Amniotic epithelial cell (primary cell): ENCODE measurements around the gene SALL3.

Experiments
- DNase-seq: peaks from one replicate; pipeline ENCODE4 v3.0.0-alpha.2; 2010; ENCODE audit warnings: low read depth

The SALL3 gene

GRCh38 chr18:78980777-78981380 is 1.3 kb downstream of the SALL3 start:
- DNase-seq = no peak

- no peak for DNase-seq
Observed at GRCh38 chr18:78981394-78981831, 1.8 kb downstream of the SALL3 start.

DNA sequence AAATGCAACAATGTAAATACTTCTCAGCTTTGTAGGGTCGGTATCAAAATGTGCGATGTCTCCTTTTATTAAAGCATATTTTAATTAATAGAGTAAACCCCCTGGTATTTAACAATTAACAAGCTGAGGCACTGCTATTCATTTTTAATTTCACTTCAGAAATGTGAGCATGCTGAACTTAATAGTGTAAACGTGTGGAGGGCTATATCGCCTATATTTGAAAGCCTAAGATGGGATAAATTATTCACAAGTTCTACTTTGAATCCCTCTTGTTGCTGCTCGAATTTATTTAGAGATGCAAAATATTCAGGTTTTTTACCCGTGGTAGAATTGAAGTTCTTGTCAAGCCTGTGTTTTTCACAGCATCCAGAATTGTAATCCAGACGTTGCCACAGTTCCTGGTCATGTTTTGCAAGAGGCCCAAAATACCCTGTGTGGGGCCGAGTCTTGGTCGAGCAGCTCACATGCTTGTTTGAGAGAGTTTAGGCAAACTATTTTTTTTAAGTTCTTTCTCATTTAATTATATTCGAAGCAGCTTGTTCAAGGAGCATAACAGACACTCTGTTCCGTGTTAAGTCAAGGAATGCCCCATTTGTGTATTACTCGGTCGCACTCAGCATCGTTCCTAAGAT is 2.5 kb downstream of the SALL3 start:
- no peak for DNase-seq

DNA sequence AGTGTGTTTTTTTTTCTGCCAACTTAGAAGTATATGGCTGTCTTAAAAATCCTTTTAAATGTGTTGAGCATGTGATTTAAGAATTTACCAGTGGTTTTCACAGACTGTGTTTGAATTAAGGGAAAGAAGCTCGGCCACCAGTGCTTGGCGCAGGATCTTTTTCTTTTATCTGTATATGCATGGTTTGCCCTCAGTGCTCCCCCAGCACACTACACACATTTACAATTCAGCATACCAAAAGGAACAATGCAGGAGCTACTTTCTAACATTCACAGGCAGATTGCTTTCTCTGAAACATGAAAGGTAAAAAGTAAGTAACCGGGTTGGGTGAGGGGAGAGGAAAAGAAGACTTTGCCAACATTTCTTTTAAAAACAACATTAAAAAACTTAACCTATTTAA is 3.9 kb downstream of the SALL3 start:
- DNase-seq = no peak

DNA sequence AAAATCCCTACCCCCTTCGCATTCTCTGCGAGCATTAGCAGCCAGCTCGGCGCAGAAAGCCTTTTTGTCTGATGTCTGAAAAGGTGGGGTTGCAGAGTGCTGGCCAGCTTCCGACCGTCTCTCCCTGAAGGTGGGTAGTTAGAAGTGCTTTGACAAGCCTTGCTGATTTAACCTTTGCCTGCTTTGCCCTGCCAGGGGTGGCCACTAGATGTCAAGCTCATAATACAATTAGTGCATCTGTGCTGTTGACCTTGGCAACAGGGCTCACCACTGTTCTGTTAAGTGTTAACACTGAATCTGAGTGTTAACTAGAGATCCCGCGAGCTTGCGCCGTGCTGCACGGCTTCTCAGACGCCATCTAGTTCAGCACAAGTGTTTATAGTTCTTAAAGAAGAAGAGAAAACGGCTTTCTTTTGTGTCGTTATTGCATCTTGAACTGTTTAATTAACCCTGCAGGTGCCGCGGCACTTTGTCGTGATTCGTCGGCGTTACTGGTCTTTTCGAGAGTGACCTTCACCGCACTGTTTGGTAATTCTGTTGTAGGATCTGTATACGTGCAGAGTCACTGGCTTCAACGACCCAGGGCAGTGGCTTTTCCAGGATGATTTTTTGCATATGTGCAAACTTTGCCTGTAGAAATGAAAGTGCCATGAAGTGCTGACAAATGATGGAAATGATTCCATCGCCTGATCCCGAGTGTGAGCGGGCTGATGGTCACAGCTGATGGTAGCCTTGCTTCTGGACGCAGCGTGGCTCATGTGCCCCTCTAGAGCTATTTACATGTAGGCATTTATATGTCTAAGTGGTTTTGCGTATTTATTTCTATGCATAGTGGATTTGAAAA is 5.5 kb downstream of the SALL3 start:
- peak; percentile 19 for DNase-seq

GRCh38 chr18:78986018-78986481 is 6.4 kb downstream of the SALL3 start:
- DNase-seq = no peak

DNA sequence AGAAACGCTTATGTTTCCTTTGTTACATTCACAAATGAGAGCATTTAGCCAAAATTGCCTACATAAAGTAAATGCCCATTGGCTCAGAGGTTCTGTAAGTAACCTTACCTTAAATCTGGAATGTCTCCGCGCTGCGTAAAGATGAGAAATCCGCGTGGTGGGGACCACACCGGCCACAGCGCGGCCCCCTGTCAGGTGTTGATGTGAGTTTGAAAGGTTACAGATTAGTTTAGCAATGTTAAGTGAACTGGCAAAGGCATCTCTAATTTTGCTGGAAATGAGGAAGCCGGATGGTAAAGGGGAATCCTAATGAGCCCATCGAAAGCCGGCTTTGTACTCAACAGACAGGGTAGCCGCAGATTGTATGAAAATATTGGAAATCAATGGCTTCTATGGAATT is 11.8 kb downstream of the SALL3 start:
- DNase-seq = no peak

- no peak for DNase-seq
Observed at GRCh38 chr18:78992041-78993011, 12.7 kb downstream of the SALL3 start.

DNA sequence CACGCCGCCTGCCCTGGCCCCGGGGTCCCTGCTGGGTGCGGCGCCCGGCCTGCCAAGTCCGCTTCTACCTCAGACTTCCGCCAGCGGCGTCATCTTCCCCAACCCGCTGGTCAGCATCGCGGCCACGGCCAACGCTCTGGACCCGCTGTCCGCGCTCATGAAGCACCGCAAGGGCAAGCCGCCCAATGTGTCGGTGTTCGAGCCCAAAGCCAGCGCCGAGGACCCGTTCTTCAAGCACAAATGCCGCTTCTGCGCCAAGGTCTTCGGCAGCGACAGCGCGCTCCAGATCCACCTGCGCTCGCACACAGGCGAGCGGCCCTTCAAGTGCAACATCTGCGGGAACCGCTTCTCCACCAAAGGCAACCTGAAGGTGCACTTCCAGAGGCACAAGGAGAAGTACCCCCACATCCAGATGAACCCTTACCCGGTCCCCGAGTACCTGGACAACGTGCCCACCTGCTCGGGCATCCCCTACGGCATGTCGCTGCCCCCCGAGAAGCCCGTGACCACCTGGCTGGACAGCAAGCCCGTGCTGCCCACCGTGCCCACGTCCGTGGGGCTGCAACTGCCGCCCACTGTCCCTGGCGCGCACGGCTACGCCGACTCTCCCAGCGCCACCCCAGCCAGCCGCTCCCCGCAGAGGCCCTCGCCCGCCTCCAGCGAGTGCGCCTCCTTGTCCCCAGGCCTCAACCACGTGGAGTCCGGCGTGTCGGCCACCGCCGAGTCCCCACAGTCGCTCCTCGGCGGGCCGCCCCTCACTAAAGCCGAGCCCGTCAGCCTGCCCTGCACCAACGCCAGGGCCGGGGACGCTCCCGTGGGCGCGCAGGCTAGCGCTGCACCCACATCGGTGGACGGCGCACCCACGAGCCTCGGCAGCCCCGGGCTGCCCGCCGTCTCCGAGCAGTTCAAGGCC is 13.7 kb downstream of the SALL3 start:
- DNase-seq = no peak

DNA sequence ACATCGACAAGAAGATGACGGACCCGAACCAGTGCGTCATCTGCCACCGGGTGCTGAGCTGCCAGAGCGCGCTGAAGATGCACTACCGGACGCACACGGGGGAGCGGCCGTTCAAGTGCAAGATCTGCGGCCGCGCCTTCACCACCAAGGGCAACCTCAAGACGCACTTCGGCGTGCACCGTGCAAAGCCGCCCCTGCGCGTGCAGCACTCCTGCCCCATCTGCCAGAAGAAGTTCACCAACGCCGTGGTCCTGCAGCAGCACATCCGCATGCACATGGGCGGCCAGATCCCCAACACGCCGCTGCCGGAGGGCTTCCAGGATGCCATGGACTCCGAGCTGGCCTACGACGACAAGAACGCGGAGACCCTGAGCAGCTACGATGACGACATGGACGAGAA is 14.4 kb downstream of the SALL3 start:
- DNase-seq = no peak

GRCh38 chr18:78994531-78994930 is 14.9 kb downstream of the SALL3 start:
- no peak for DNase-seq

DNA sequence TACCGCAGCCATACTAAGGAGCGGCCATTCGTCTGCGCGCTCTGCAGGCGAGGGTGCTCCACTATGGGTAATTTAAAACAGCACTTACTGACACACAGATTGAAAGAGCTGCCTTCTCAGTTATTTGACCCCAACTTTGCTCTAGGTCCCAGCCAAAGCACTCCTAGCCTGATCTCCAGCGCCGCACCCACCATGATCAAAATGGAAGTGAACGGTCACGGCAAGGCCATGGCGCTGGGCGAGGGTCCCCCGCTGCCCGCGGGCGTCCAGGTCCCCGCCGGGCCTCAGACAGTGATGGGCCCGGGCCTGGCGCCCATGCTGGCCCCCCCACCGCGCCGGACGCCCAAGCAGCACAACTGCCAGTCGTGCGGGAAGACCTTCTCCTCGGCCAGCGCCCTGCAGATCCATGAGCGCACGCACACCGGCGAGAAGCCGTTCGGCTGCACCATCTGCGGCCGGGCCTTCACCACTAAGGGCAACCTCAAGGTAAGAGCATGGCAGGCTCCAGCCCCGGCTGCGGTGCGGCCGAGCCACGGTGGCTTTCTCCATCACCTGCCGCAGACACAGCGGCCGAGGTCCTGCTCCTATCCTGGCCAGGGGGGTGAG is 15.5 kb downstream of the SALL3 start:
- DNase-seq = no peak

DNA sequence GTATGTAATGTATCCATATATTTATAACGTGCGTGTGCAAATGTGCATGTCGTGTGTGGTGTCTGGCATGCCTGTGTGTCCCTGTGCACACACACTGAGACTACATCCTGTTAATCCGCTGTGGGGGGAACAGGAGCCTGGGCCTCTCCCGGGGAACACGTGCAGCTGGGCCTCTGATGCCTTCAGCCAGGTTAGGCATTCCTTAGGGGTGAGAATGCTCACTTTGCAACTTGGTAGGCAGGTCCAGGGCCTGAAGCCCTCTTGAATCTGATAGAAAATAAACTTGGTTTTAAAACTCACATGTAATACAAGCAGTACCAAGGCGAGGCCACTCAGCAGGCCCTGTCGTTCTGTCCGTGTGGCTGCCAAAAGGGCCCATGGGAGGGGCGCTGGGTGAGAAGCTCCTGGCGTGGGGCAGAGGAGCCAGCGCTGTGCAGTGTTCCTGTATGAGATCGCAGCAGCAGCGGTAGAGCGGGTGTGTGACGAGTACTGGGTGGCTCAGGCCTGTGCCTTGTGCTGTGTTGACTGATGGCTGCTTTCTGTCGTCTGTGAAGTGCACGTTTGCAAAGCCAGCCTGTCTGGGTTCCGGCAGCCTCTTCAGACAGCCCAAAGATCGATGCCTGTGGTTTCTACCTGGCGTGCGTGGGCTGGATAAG is 16.2 kb downstream of the SALL3 start:
- DNase-seq = no peak

GRCh38 chr18:78996741-78997490 is 17.3 kb downstream of the SALL3 start:
- no peak for DNase-seq

DNA sequence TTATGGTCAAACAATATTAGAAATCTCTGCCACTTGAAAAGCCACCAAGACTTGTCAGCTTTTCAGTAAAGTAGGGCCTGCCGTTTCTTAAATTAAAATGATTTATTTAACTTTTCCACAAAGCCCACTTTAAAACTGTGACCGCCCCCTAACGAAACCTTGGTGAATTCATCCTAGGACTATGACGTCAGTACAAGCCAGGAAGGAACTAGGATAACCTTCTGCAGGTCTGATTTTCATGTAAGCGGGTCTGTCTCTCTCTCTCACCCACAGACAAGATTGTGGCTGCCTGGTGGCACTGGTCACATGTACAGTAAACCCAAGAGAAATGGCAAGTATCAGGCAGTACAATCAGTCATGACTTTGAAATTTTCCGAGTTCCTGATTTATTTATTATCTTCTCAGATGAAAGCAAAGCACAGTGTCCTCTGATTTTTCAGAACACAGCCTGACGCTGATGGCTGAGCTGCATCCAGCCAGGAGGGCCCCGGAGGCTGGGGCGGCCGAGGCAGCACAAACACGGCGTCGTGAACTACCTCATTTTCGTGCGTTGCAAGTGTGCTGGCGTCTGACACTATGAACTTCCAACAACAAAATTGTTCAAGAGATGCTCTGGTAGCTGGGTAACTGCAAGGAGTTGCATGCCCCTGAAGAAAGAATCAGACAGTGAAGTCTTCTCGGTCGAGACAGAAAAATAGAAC is 18.9 kb downstream of the SALL3 start:
- no peak for DNase-seq

DNA sequence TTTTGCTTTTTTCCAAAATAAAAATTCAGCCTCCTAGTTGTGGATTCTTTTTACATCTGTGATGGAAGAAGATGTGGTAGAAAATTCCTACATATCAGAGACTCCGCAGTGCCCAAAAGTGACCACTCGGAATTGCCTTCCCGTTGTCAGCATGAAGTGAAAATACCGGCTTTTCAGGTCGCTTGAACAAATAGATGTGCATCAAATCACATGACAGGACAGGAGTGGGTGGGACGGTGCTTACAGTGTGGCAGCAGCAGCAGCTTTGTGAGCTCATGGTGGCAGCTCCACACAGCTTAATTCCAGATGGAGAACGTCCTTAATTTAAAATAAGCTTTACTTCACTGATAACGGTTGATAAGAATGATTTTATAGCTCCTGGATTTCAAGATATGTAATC is 20.3 kb downstream of the SALL3 start:
- no peak for DNase-seq

DNA sequence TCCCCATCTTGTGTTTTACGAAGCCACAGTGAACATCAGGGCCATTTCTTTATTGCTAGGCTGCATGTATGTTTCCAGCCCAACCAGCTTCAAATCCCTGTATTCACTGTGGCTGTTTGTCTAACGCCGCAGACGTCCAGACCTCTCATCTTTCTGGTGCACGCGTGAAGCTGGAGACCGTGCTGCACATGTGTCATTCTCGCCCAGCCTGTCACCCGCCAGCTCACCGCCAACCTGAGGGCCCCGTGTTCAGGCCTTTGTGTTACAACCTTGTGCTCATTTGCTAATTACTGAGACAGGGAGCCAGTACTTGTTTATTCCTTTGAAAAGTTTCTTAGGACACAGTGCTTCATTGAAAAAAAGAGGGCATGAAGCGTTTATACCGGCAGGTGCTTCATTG is 21.4 kb downstream of the SALL3 start:
- DNase-seq = no peak

DNA sequence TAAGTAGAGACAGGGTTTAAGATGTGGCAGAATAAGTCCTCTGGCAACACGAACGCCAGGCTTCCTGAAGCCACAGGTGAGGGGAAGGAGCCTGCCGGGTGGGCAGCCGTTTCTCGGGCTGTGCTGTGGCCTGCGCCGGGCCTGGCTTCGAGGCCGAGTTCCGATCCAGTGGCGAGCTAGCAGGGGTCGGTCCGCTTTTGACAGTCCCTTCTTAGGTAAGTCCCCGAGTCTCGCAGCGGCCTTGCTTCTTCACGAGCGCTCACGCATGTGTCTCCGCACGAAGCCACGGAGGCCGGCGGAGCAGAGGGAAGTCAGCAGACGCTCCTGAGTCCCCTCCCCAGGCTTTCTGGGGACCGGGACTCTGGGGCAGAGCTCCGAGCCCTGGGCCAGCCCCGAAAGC is 26.0 kb downstream of the SALL3 start:
- DNase-seq = no peak
